Fibroblast of lung (primary cell): Measurements from ENCODE around the gene GMPS.

Experiments
- CTCF ChIP-seq, 2 donors: IDR thresholded peaks in 1 of 2; conservative IDR thresholded peaks in 1 of 2; 1 replicate in 1 of 2; 2 replicates in 1 of 2; pipeline ENCODE4 v1.5.1; 2011 to 2012; ENCODE audit warnings: low read length in 2 of 2, control low read depth in 1 of 2, inconsistent platforms in 1 of 2, low read depth in 1 of 2, mild to moderate bottlenecking in 1 of 2
- EZH2 ChIP-seq: IDR thresholded peaks from 2 replicates; pipeline ENCODE4 v1.5.1; 2012; ENCODE audit warnings: low read length, control low read depth, mild to moderate bottlenecking; ENCODE audit errors: missing control alignments

- TF ChIP-seq EZH2 (no peak), CTCF (conservative IDR thresholded peaks at IDR 0.05 in 1 of 2, IDR thresholded peaks at IDR 0.05 in 1 of 2; ENCODE audit: low read depth in 1 of 2, low read length in 2 of 2) (no peak)
Measured at GRCh38 chr3:155919728-155920127, 49.3 kb downstream of the GMPS start.
